A549 (cell line): ENCODE measurements around the gene RBCK1. TPM values are rescaled to one million over a fixed set of nuclear protein-coding genes. Genes with fewer than 3 reads are reported as not detected.
A peak's percentile ranks its signal among the peaks of the same experiment; 100 is the strongest.
"Not testable (repeated sequence)": the region's sequence is repeated elsewhere in the genome, so short reads cannot be mapped to it uniquely, and the experiment has no call there.

Experiments used
- ATAC-seq, 2 experiments: fragments of 200-7000 bp in 1 of 2; fragments of >200 bp in 1 of 2; cut with Nextera tagmentation in 1 of 2; cut with Tn5 transposase in 1 of 2; 3 replicates each; pipeline versions ENCODE4 v1.8.0 to v1.9.1; 2018 to 2020; ENCODE audit warnings: mild to moderate bottlenecking in 1 of 2, moderate library complexity in 1 of 2
- CTCF ChIA-PET: fragments of 300-600 bp; sonication (Branson Sonifier 250); formaldehyde crosslinking; extraction: SDS; loops from one replicate; lab custom pipeline; 2021; ENCODE audit warnings: antibody characterized with exemption, inconsistent platforms; lab: Yijun Ruan, JAX
- POLR2A ChIA-PET: fragments of 350-600 bp; formaldehyde crosslinking; extraction: SDS; loops from one replicate; lab custom pipeline; 2021; ENCODE audit warnings: antibody characterized with exemption, inconsistent platforms; lab: Yijun Ruan, JAX
- DNase-seq, 2 experiments: peaks; one replicate each; pipeline versions ENCODE4 v3.0.0 to v3.0.0-alpha.2; 2011 to 2016; ENCODE audit warnings: low read depth in 1 of 2, low spot score in 1 of 2
- FAIRE-seq: peaks from 2 replicates; lab custom pipeline; 2011; peaks lifted over from hg19 to GRCh38; lab: Jason Lieb, UNC
- H3K27ac ChIP-seq, 2 experiments: fragments of >200 bp; sonication (Bioruptor Twin); formaldehyde crosslinking; 3 replicates each; pipeline ENCODE4 v1.5.1; 2016 to 2017
- H3K4me1 ChIP-seq: fragments of >200 bp; sonication (Bioruptor Twin); formaldehyde crosslinking; 3 replicates; pipeline ENCODE4 v1.6.1; 2016
- H3K4me2 ChIP-seq: fragments of >200 bp; sonication (Bioruptor Twin); formaldehyde crosslinking; 3 replicates; pipeline ENCODE4 v1.6.1; 2016
- H3K4me3 ChIP-seq: fragments of >200 bp; sonication (Bioruptor Twin); formaldehyde crosslinking; 3 replicates; pipeline ENCODE4 v1.5.1; 2016
- H3K9me3 ChIP-seq: fragments of >200 bp; sonication (Bioruptor Twin); formaldehyde crosslinking; 3 replicates; pipeline ENCODE4 v1.6.1; 2016
- EHMT2 ChIP-seq: fragments of 200-600 bp; sonication (generic); IDR thresholded peaks from 2 replicates; pipeline ENCODE4 v1.6.1; 2016; ENCODE audit warnings: antibody characterized with exemption, low read depth, mild to moderate bottlenecking, moderate library complexity
- ELK1 ChIP-seq: fragments of 150-350 bp; IDR thresholded peaks from 2 replicates; pipeline ENCODE4 v1.6.1; 2014; ENCODE audit warnings: low read depth, mild to moderate bottlenecking, low read length
- ESRRA ChIP-seq: fragments of 150-350 bp; IDR thresholded peaks from 2 replicates; pipeline ENCODE4 v1.6.1; 2014; ENCODE audit warnings: mild to moderate bottlenecking, low read length, borderline replicate concordance
- GATA3 ChIP-seq: IDR thresholded peaks from 2 replicates; pipeline ENCODE4 v1.6.1; 2012; ENCODE audit warnings: borderline replicate concordance
- HEYL ChIP-seq: fragments of 250-450 bp; sonication (Bioruptor Pico); IDR thresholded peaks from 2 replicates; pipeline ENCODE4 v1.8.0; 2021; ENCODE audit warnings: mild to moderate bottlenecking, moderate library complexity
- HOXA7 ChIP-seq: fragments of 250-450 bp; sonication (Bioruptor Pico); IDR thresholded peaks from 2 replicates; pipeline ENCODE4 v1.5.0; 2020; ENCODE audit warnings: mild to moderate bottlenecking, moderate library complexity
- KDM1A ChIP-seq: fragments of 200-600 bp; sonication (generic); IDR thresholded peaks from 2 replicates; pipeline ENCODE4 v1.6.1; 2016; ENCODE audit warnings: low read depth, mild to moderate bottlenecking
- NFE2L2 ChIP-seq: fragments of 150-350 bp; conservative IDR thresholded peaks from 2 replicates; pipeline ENCODE4 v1.6.1; 2014; ENCODE audit warnings: low read length
- PHF8 ChIP-seq: fragments of 200-600 bp; sonication (generic); IDR thresholded peaks from 2 replicates; pipeline ENCODE4 v1.6.1; 2016; ENCODE audit warnings: low read depth, mild to moderate bottlenecking, antibody characterized with exemption, moderate library complexity, borderline replicate concordance
- POLR2AphosphoS2 ChIP-seq: conservative IDR thresholded peaks from 2 replicates; pipeline ENCODE4 v1.6.1; 2012; ENCODE audit warnings: low read length, improper control_type of control experiment, inconsistent platforms
- RCOR1 ChIP-seq: fragments of 150-350 bp; IDR thresholded peaks from 2 replicates; pipeline ENCODE4 v1.6.1; 2014; ENCODE audit warnings: antibody characterized with exemption, low read length, low read depth
- REST ChIP-seq: fragments of 200-600 bp; sonication (generic); IDR thresholded peaks from 2 replicates; pipeline ENCODE4 v1.6.1; 2016; ENCODE audit warnings: antibody characterized with exemption, mild to moderate bottlenecking, moderate library complexity
- RFX5 ChIP-seq: fragments of 450-650 bp; IDR thresholded peaks from 2 replicates; pipeline ENCODE4 v1.7.1; 2014; ENCODE audit warnings: antibody characterized with exemption, mild to moderate bottlenecking, moderate library complexity
- USF2 ChIP-seq: fragments of 450-650 bp; IDR thresholded peaks from 2 replicates; pipeline ENCODE4 v1.6.1; 2014; ENCODE audit warnings: antibody characterized with exemption
- ZFP36 ChIP-seq: fragments of 450-650 bp; IDR thresholded peaks from 2 replicates; pipeline ENCODE4 v1.6.1; 2014; ENCODE audit warnings: borderline replicate concordance; ENCODE audit not compliant: partially characterized antibody
- ZNF302 ChIP-seq: fragments of 250-450 bp; sonication (Bioruptor Pico); IDR thresholded peaks from 2 replicates; pipeline ENCODE4 v1.9.0; 2021; ENCODE audit warnings: inconsistent platforms, mild to moderate bottlenecking, moderate library complexity
- WGBS: methylation state at CpG from one replicate; pipeline ENCODE4 v1.1.6; 2017; ENCODE audit errors: missing lambda C conversion rate; 5-methylcytosine and 5-hydroxymethylcytosine counted together
- polyA plus RNA-seq, 4 experiments: library from polyadenylated mRNA; depleted of rRNA in 3 of 4; stranded (reverse); fragments of >200 nt; fragmentation: RNase III in 1 of 4; extraction: RNeasy Plus Mini Kit Qiagen cat#74134 plus additional on column Dnase treatment in 1 of 4; gene quantifications; 2 replicates in 3 of 4; 3 replicates in 1 of 4; pipeline ENCODE4 v1.2.3, GENCODE V29; 2011 to 2017

Gene RBCK1
- polyA plus RNA-seq, 2 of the 4 experiments (the other 2 are of a cell fraction): 117 to 222 TPM

GRCh38 chr20:376750-377149 lies 31.3 kb upstream of the RBCK1 start:
- DNase-seq (no peak), ATAC-seq (no peak), FAIRE-seq (no peak)
- peak overlapping the region; percentile 94 to 98 for H3K27ac ChIP-seq
- no peaks in the 10 kb centered on the region for H3K9me3 ChIP-seq
- 93% methylated on average over 2 of the region's 2 CpGs for WGBS
- TF ChIP-seq RFX5 (no peak), ESRRA (no peak), ELK1 (no peak), ZFP36 (no peak), RCOR1 (no peak)
- POLR2A ChIA-PET: interaction anchor here (14.2 kb wide), 1 partner anchor 12 kb away, joined by 147 read pairs; no protein-coding TSS in a partner anchor
- no peak overlapping the region for H3K4me3 ChIP-seq
- H3K4me2 ChIP-seq: no peak overlapping the region
- CTCF ChIA-PET: interaction anchor here (0.6 to 50.3 kb wide), 5 partner anchors 14 to 61 kb away, joined by 4 to 1229 read pairs (median 160); no protein-coding TSS in a partner anchor
- peaks cover 76% of the 10 kb centered on the region for H3K4me1 ChIP-seq

GRCh38 chr20:377578-377977 lies 30.5 kb upstream of the RBCK1 start:
- not testable (repeated sequence) for DNase-seq, H3K4me3 ChIP-seq, ATAC-seq, H3K9me3 ChIP-seq, FAIRE-seq
- Histone ChIP-seq H3K4me1 (peaks cover 72% of the 10 kb centered on the region), H3K4me2 (peak overlapping the region; percentile 40; the same call in 2 of the 3 replicates), H3K27ac (peak overlapping the region; percentile 94 to 98)
- WGBS: 91% methylated on average over 12 of the region's 12 CpGs
- ChIA-PET POLR2A (interaction anchor here (14.2 kb wide), 1 partner anchor 13 kb away, joined by 147 read pairs; no protein-coding TSS in a partner anchor), CTCF (interaction anchor here (0.6 to 50.3 kb wide), 7 partner anchors 8 to 61 kb away, joined by 4 to 1229 read pairs (median 119); no protein-coding TSS in a partner anchor)

GRCh38 chr20:378961-379336 lies 29.1 kb upstream of the RBCK1 start:
- Histone ChIP-seq H3K27ac (peak overlapping the region; percentile 94 to 98), H3K4me3 (no peak overlapping the region), H3K9me3 (no peaks in the 10 kb centered on the region), H3K4me1 (peaks cover 72% of the 10 kb centered on the region), H3K4me2 (peak overlapping the region; percentile 40; the same call in 2 of the 3 replicates)
- WGBS: 82% methylated on average over 5 of the region's 5 CpGs
- POLR2A ChIA-PET: interaction anchor here (14.2 kb wide), 1 partner anchor 14 kb away, joined by 147 read pairs; no protein-coding TSS in a partner anchor
- ATAC-seq (no peak), DNase-seq (no peak), FAIRE-seq (no peak)
- no peak for TF ChIP-seq NFE2L2
- no peak for TF ChIP-seq KDM1A
- TF ChIP-seq USF2: no peak
- TF ChIP-seq GATA3: no peak
- no peak for TF ChIP-seq ZNF302 (CRISPR knock-in tag)
- no peak for TF ChIP-seq PHF8
- no peak for TF ChIP-seq EHMT2
- no peak for TF ChIP-seq POLR2AphosphoS2
- no peak for TF ChIP-seq HOXA7 (CRISPR knock-in tag)
- no peak for TF ChIP-seq REST
- no peak for TF ChIP-seq HEYL (CRISPR knock-in tag)
- CTCF ChIA-PET: interaction anchor here (1.1 to 50.3 kb wide), 6 partner anchors 9 to 59 kb away, joined by 3 to 1229 read pairs (median 140); no protein-coding TSS in a partner anchor
